T-helper 2 cell (primary cell): ENCODE results near the gene KCP.
A peak's percentile ranks its signal among the peaks of the same experiment; 100 is the strongest.

ENCODE experiments used
- DNase-seq, 5 experiments: peaks; one replicate each; pipeline versions ENCODE4 v3.0.0 to v3.0.0-alpha.2; 2012 to 2022

Gene KCP

DNA sequence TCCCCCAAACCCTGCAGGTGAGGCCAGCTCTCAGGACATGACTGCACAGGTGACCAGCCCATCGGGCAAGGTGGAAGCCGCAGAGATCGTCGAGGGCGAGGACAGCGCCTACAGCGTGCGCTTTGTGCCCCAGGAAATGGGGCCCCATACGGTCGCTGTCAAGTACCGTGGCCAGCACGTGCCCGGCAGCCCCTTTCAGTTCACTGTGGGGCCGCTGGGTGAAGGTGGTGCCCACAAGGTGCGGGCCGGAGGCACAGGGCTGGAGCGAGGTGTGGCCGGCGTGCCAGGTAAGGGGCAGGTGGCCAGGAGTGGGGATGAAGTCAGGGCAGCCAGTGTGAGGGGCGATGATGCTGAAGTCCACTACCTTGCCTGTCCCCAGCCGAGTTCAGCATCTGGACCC, 56.1 kb downstream of the KCP start:
- no peak for DNase-seq

GRCh38 chr7:128853799-128854198, 56.7 kb downstream of the KCP start:
- DNase-seq: no peak

DNA sequence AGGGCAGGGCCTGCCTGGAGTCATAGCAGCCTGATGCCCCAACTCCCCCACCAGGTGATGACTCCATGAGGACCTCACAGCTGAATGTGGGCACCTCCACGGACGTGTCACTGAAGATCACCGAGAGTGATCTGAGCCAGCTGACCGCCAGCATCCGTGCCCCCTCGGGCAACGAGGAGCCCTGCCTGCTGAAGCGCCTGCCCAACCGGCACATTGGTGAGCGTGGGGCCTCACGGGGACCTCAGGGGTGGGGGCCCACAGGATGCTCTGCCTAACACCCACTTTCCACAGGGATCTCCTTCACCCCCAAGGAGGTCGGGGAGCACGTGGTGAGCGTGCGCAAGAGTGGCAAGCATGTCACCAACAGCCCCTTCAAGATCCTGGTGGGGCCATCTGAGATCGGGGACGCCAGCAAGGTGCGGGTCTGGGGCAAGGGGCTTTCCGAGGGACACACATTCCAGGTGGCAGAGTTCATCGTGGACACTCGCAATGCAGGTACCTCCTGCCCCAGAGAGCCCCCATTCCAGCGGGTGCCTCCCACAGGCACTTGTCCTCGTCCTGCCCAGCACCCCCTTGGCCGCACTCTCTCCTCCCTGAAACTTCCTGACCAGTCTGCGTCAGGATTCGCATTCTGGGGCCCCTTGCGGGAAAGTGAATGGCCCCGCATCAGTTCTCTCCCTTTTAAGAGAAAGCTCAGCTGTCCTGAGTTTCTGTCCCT, 57.8 kb downstream of the KCP start:
- DNase-seq: no peak

DNA sequence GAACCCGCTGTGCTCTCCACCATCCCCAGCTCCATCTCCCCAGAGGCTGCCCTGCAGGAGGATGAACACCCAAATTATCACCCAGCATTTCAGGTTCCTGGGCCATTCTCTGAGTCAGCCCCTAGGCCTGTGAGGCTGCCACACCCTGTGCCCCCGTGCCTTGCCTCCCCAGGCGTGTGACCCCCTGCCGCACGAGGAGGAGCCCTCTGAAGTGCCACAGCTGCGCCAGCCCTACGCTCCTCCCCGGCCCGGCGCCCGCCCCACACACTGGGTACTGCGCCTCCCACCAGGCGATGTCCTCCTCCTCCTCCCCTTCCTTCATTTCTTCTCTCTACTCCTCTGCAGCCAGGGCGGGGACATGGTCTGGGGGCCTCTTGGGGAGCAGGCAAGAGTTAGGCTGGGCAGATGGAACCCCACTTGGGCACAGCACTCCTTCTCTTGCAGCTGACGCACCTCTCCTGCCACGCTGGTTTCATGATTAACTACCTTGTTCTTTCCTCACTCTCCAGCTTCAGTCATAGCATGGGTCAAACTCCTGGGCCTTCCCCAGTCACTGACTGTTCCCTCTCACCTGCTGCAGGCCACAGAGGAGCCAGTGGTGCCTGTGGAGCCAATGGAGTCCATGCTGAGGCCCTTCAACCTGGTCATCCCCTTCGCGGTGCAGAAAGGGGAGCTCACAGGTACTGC, 60.6 kb downstream of the KCP start:
- no peak for DNase-seq

DNA sequence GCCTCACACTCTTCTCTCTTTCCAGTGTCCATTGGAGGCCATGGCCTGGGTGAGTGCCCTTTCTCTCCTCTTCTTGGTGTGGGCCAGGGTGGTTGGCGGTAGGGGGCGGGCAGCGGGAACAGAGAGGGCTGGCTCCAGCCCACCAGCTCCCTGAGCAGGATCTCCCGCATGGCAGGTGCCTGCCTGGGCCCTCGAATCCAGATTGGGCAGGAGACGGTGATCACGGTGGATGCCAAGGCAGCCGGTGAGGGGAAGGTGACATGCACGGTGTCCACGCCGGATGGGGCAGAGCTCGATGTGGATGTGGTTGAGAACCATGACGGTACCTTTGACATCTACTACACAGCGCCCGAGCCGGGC, 61.4 kb downstream of the KCP start:
- no peak for DNase-seq

- DNase-seq: no peak
Measured at GRCh38 chr7:128848289-128849155, 62.0 kb downstream of the KCP start.

DNA sequence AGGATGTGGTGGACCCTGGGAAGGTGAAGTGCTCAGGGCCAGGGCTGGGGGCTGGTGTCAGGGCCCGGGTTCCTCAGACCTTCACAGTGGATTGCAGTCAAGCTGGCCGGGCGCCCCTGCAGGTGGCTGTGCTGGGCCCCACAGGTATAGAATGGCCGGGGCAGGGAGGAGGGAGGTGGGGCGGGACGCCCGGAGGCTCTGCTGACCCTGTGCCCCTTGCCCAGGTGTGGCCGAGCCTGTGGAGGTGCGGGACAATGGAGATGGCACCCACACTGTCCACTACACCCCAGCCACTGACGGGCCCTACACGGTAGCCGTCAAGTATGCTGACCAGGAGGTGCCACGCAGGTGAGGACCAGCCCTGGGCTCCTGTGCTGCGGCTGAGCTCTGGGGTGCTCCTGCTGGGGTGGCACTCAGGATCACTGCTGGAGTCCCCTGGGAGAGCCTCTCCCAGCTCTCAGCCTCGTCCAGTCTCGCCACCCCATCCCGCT, 62.7 kb downstream of the KCP start:
- DNase-seq: no peak

DNA sequence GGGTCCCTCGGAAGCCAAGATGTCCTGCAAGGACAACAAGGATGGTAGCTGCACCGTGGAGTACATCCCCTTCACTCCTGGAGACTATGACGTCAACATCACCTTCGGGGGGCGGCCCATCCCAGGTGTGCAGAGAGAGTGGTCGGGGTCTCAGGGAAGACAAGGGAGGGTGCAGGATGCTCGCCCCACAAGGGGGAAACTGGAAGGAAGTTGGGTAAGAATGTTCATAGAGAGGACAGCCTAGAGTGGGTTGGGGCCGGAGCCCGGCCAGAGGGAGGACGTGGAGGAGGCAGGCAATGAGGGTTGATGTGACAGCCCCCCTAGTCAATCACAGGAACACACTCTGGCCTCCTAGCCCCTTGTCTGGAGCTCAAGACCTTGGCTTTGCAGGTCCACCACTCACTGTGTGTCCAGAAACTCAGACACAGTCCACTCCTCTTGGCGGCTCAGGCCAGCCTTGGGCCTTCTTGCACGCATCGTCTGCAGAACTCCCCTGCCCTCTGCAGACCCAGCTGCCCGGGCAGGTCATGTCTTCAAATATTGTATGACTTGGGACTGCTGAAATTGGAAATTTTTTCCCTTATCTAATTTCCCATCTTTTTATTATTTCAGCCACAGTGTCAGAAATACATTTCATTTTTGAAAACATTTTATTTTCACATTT, 63.6 kb downstream of the KCP start:
- no peak for DNase-seq

DNA sequence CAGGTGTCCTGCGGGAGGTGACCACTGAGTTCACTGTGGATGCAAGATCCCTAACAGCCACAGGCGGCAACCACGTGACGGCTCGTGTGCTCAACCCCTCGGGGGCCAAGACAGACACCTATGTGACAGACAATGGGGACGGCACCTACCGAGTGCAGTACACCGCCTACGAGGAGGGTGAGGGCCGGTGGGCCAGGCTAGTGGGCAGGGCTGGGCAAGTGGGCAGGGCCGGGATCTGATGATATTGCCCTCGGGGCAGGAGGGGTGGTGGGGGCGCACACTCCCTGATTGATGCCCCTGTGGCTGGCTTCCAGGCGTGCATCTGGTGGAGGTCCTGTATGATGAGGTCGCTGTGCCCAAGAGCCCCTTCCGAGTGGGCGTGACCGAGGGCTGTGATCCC, 64.5 kb downstream of the KCP start:
- no peak for DNase-seq

GRCh38 chr7:128845475-128845874, 65.0 kb downstream of the KCP start:
- no peak for DNase-seq

GRCh38 chr7:128844777-128845311, 65.7 kb downstream of the KCP start:
- no peak for DNase-seq

DNA sequence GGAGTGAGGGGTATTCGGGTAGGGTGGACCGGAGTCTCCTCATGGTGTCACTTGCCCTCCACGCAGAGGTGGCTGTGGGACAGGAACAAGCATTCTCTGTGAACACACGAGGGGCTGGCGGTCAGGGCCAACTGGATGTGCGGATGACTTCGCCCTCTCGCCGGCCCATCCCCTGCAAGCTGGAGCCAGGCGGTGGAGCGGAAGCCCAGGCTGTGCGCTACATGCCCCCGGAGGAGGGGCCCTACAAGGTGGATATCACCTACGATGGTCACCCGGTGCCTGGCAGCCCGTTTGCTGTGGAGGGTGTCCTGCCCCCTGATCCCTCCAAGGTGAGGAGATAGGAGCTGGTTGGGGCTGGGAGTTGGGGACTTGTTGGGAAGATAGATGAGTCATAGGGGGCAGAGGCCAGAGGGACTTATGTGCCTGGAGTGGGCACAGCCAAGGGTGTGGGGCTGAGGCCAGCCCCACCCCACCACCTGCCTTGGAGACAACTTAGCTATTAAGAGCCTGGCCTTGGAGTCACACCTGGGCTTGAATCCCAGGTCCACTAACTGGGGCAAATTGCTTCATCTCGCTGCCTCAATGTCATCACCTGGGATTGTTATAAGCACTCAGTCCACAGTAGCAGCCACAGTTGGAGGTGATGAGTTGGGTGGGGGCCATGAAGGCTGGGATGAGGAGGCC, 66.4 kb downstream of the KCP start:
- no peak for DNase-seq

DNA sequence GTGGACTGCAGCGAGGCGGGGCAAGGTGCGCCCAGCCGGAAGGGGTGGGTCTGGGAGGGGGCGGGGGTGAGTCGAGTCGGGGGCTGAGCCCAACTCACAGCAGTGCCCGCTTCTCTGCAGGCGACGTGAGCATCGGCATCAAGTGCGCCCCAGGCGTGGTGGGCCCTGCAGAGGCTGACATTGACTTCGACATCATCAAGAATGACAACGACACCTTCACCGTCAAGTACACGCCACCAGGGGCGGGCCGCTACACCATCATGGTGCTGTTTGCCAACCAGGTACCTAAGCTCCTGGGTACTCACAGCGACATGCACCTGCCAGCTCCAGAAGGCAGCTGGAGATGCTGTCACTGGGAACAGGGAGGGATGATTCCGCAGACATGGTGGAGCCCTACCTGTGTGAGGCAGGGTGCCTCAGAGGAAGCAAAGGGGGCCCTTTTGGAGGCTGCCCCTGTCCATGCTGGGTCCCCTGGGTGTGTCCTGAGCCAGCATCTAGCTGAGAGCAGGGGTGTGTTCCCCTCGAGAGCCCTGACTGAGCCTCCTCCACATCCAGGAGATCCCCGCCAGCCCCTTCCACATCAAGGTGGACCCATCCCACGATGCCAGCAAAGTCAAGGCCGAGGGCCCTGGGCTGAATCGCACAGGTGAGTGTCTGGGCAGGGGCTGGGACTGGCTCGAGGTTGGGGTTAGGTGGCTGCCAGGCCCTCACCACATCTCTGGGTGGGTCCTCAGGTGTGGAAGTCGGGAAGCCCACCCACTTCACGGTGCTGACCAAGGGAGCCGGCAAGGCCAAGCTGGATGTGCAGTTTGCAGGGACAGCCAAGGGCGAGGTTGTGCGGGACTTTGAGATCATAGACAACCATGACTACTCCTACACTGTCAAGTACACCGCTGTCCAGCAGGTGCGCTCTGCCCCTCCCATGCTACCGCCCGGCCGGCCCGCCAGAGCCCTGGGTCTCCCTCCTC, 67.6 kb downstream of the KCP start:
- no peak for DNase-seq

GRCh38 chr7:128841921-128842673, 68.4 kb downstream of the KCP start:
- peak in 4 of 5 experiments; percentile 20 to 62 (median 42) for DNase-seq

DNA sequence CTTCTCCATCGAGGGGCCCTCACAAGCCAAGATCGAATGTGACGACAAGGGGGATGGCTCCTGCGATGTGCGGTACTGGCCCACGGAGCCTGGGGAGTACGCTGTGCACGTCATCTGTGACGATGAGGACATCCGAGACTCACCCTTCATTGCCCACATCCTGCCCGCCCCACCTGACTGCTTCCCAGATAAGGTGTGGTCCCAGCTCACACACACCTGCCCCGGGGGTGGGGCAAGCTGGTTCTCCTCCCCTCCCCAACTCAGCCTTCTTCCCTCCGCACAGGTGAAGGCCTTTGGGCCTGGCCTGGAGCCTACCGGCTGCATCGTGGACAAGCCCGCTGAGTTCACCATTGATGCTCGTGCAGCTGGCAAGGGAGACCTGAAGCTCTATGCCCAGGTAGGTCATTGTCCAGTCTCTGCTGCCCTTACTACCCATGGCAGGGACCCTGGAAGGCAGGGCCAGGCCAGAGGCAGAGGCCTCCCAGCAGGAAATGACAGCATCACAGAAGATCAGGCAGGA, 69.3 kb downstream of the KCP start:
- DNase-seq: peak in 1 of 5 experiments; percentile 34

DNA sequence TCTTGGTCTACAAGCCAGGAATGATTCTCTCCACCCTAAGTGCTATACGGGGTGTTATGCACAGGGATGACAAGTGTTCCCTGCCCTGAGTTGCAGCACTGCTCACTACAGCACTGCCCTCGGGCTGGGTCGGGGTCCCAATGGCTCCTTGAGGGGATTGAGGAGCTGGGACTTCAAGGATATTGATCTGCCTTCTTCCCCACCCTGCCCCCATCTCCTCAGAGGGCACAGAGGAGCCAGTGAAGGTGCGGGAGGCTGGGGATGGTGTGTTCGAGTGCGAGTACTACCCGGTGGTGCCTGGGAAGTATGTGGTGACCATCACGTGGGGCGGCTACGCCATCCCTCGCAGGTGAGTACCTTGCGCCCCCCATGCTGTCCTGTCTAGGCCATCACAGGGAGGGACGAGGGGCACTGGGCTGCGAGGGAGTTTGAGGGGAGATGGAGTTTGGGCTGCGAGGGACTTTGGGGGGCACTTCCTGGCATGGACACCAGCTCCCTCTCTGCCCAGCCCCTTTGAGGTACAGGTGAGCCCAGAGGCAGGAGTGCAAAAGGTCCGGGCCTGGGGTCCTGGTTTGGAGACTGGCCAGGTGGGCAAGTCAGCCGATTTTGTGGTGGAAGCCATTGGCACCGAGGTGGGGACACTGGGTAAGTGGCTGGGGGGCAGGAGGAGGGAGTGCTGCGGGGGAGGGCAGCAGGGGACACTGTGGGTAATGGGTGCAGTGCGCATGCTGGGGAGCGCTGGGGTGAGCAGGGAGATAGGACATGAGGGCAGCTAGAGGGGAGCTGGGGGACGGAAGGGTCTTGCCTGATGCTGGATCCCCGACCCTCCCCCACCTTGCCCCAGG, 70.0 kb downstream of the KCP start:
- DNase-seq: no peak

DNA sequence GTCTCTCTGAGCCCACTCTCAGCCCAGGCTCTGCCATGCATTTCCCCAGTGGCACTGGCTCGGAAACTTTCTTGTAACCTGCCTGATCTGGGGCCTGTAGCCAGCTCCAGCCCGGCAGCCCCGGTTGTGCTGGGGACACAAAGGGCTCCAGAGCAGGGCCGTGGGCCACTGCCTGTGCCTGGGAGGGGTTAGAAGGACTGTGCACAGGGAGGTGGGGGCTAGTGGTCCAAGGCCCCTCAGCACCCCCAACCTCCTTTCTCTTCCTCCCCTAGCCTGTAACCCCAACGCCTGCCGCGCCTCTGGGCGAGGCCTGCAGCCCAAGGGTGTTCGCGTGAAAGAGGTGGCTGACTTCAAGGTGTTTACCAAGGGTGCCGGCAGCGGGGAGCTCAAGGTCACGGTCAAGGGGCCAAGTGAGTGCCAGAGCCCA, 70.7 kb downstream of the KCP start:
- no peak for DNase-seq

DNA sequence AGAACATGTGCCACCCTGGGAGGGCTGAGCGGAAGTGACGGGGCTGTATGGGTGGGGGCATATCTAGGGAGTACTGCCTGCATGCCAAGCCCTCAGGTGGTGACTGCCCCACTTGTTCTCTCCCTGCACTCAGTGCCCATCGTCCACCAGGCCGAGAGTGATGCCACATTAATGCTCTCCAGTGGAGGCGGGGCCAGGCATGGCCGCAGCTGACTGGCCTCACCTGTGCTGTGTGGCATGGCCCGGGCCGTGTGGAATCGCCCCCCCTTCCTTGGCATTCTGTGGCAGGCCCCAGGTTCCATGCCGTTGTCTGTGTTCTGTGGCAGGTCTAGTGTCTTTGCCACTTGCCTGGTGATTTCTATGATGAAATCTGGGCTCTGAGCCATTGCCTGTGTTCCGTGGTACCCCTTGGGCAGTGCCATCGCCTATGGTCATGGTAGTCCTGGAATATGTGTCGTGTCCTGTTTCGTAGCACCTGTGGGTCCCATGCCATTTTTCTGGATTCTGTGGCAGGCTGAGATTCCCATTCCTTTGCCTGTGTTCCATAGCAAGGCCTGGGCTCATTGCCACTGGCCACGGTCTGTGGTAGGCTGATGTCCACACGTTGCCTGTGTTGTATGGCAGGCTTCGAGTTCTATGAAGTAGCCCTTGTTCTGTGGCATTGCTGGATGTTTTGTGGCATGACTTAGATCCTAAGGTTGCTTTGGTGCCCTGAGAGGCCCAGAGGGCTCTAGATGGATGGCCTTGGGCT, 71.4 kb downstream of the KCP start:
- DNase-seq: no peak
